HG02678 (cell line): Measurements from ENCODE around the gene NOS3.

Source experiments
- ATAC-seq: cut with Tn5 transposase; IDR thresholded peaks from one replicate; pipeline ENCODE4 v1.9.1; 2021; ENCODE audit warnings: mild to moderate bottlenecking, moderate library complexity; ENCODE audit not compliant: unreplicated experiment

The NOS3 gene

GRCh38 chr7:150963707-150964559 lies 26.9 kb upstream of the NOS3 start:
- no peak for ATAC-seq

GRCh38 chr7:150964593-150965111 lies 26.2 kb upstream of the NOS3 start:
- ATAC-seq, result no peak

GRCh38 chr7:150965273-150965830 lies 25.5 kb upstream of the NOS3 start:
- no peak for ATAC-seq

- ATAC-seq, result no peak
These were observed 24.8 kb upstream of the NOS3 start for GRCh38 chr7:150966002-150966401.

GRCh38 chr7:150967349-150967748 lies 23.5 kb upstream of the NOS3 start:
- ATAC-seq, result no peak

- ATAC-seq, result no peak
These were observed 22.6 kb upstream of the NOS3 start for GRCh38 chr7:150968056-150968733.

- ATAC-seq, result no peak
These were observed 22.0 kb upstream of the NOS3 start for GRCh38 chr7:150968734-150969372.

GRCh38 chr7:150969475-150969874 lies 21.3 kb upstream of the NOS3 start:
- no peak for ATAC-seq

- ATAC-seq, result no peak
These were observed 20.4 kb upstream of the NOS3 start for GRCh38 chr7:150970424-150970823.

- ATAC-seq, result no peak
These were observed 19.4 kb upstream of the NOS3 start for GRCh38 chr7:150971242-150972022.

GRCh38 chr7:150972023-150972468 lies 18.8 kb upstream of the NOS3 start:
- no peak for ATAC-seq

GRCh38 chr7:150972741-150973140 lies 18.1 kb upstream of the NOS3 start:
- ATAC-seq, result no peak

GRCh38 chr7:150973571-150974451 lies 17.0 kb upstream of the NOS3 start:
- ATAC-seq, result no peak

- peak; percentile 58 for ATAC-seq
These were observed 16.1 kb upstream of the NOS3 start for GRCh38 chr7:150974468-150975391.

GRCh38 chr7:150975536-150976319 lies 15.1 kb upstream of the NOS3 start:
- no peak for ATAC-seq

- ATAC-seq, result no peak
These were observed 14.1 kb upstream of the NOS3 start for GRCh38 chr7:150976529-150977381.
